B cell (primary cell): Measurements from ENCODE around the gene RPL27.

Experiments
- EZH2 ChIP-seq: IDR thresholded peaks from 2 replicates; pipeline ENCODE4 v1.6.1; 2012; ENCODE audit warnings: borderline replicate concordance, low read depth, mild to moderate bottlenecking, moderate library complexity, low read length; ENCODE audit not compliant: insufficient read depth, poor library complexity, severe bottlenecking
- TF ChIP-seq, protein P1 (sequence below): fragments of 200-600 bp; IDR thresholded peaks from one replicate; pipeline ENCODE4 v1.8.0; 2022; ENCODE audit warnings: antibody characterized with exemption, mild to moderate bottlenecking

DNA sequence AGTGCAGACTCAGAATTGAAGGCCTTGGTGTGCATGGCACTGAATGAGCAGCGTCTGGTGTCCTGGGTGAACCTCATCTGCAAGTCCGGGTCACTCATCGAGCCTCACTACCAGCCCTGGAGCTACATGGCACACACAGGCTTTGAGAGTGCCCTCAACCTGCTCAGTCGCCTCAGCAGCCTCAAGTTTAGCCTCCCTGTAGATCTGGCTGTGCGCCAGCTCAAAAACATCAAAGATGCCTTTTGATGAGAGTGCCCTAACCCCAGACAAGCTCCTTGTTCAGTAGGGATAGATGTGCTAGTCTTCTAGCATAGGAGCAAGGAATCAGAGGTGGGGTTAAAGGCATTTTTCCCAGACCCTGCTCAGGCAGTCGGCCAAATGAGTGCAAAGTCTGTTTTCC, 6.7 kb upstream of the RPL27 start:
- TF ChIP-seq, protein P1, sequence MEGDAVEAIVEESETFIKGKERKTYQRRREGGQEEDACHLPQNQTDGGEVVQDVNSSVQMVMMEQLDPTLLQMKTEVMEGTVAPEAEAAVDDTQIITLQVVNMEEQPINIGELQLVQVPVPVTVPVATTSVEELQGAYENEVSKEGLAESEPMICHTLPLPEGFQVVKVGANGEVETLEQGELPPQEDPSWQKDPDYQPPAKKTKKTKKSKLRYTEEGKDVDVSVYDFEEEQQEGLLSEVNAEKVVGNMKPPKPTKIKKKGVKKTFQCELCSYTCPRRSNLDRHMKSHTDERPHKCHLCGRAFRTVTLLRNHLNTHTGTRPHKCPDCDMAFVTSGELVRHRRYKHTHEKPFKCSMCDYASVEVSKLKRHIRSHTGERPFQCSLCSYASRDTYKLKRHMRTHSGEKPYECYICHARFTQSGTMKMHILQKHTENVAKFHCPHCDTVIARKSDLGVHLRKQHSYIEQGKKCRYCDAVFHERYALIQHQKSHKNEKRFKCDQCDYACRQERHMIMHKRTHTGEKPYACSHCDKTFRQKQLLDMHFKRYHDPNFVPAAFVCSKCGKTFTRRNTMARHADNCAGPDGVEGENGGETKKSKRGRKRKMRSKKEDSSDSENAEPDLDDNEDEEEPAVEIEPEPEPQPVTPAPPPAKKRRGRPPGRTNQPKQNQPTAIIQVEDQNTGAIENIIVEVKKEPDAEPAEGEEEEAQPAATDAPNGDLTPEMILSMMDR: no peak
- no peak for TF ChIP-seq EZH2
